ENCODE data around the gene CARD19.

GRCh38 chr9:93129286-93129685 lies 33.3 kb downstream of the CARD19 start:
- TF ChIP-seq CTCF (conservative IDR thresholded peaks at IDR 0.05) (no peak), EZH2 (IDR thresholded peaks at IDR 0.05; ENCODE audit: low read depth) (no peak)
